HG02973 (cell line): ENCODE data around the gene INPP4B.
"Not testable (repeated sequence)": the region's sequence is repeated elsewhere in the genome, so short reads cannot be mapped to it uniquely, and the experiment has no call there.

ENCODE experiments used
- ATAC-seq: cut with Tn5 transposase; IDR thresholded peaks from one replicate; pipeline ENCODE4 v1.9.1; 2021; ENCODE audit warnings: moderate library complexity; ENCODE audit not compliant: unreplicated experiment

Gene INPP4B

GRCh38 chr4:142549726-142550463 lies 296.2 kb downstream of the INPP4B start:
- no peak for ATAC-seq

GRCh38 chr4:142549248-142549647 lies 296.9 kb downstream of the INPP4B start:
- ATAC-seq: no peak

GRCh38 chr4:142548491-142548890 lies 297.6 kb downstream of the INPP4B start:
- no peak for ATAC-seq

GRCh38 chr4:142547974-142548373 lies 298.1 kb downstream of the INPP4B start:
- ATAC-seq: no peak

GRCh38 chr4:142544594-142544993 lies 301.5 kb downstream of the INPP4B start:
- no peak for ATAC-seq

- no peak for ATAC-seq
Observed at GRCh38 chr4:142544039-142544438, 302.1 kb downstream of the INPP4B start.

GRCh38 chr4:142540483-142540804 lies 305.7 kb downstream of the INPP4B start:
- ATAC-seq: no peak

- ATAC-seq: no peak
Observed at GRCh38 chr4:142539796-142540482, 306.2 kb downstream of the INPP4B start.

GRCh38 chr4:142535009-142535408 lies 311.1 kb downstream of the INPP4B start:
- ATAC-seq: no peak

GRCh38 chr4:142532054-142532453 lies 314.0 kb downstream of the INPP4B start:
- no peak for ATAC-seq

- ATAC-seq: no peak
Observed at GRCh38 chr4:142530728-142531127, 315.4 kb downstream of the INPP4B start.

GRCh38 chr4:142528433-142528832 lies 317.7 kb downstream of the INPP4B start:
- ATAC-seq: no peak

GRCh38 chr4:142523111-142523510 lies 323.0 kb downstream of the INPP4B start:
- ATAC-seq: no peak

GRCh38 chr4:142519342-142519741 lies 326.8 kb downstream of the INPP4B start:
- no peak for ATAC-seq

- no peak for ATAC-seq
Observed at GRCh38 chr4:142516686-142517526, 329.2 kb downstream of the INPP4B start.

GRCh38 chr4:142512161-142512560 lies 333.9 kb downstream of the INPP4B start:
- ATAC-seq: no peak

GRCh38 chr4:142509881-142510280 lies 336.2 kb downstream of the INPP4B start:
- ATAC-seq: no peak

GRCh38 chr4:142509381-142509780 lies 336.7 kb downstream of the INPP4B start:
- ATAC-seq: not testable (repeated sequence)

GRCh38 chr4:142500966-142501365 lies 345.1 kb downstream of the INPP4B start:
- no peak for ATAC-seq

- ATAC-seq: no peak
Observed at GRCh38 chr4:142497606-142498005, 348.5 kb downstream of the INPP4B start.

- no peak for ATAC-seq
Observed at GRCh38 chr4:142493255-142494110, 352.6 kb downstream of the INPP4B start.
